Lung (tissue), 12 donors: ENCODE results near the gene FBXO17. TPM values are rescaled to one million over a fixed set of nuclear protein-coding genes. Genes with fewer than 3 reads are reported as not detected.

Source experiments
- ATAC-seq: fragments of 200-7000 bp; cut with Tn5 transposase; one replicate; pipeline ENCODE4 v1.9.1; 2020; ENCODE audit warnings: moderate number of reproducible peaks; ENCODE audit not compliant: insufficient read depth, low FRiP score
- DNase-seq, 3 donors: peaks; one replicate each; pipeline ENCODE4 v3.0.0-alpha.2; 2013 to 2017
- H3K27ac ChIP-seq, 2 donors: one replicate each; pipeline ENCODE4 v1.5.1; 2013; ENCODE audit warnings: mild to moderate bottlenecking in 2 of 2, moderate library complexity in 2 of 2, control low read depth in 1 of 2, inconsistent platforms in 1 of 2, low read depth in 1 of 2, low read length in 1 of 2
- H3K27me3 ChIP-seq, 3 donors: one replicate each; pipeline ENCODE4 v1.5.1; 2013; ENCODE audit warnings: low read length in 2 of 3; ENCODE audit not compliant: control insufficient read depth in 3 of 3, insufficient read depth in 3 of 3
- H3K36me3 ChIP-seq, 4 donors: one replicate each; pipeline ENCODE4 v1.5.1; 2013; ENCODE audit warnings: low read length in 4 of 4, mild to moderate bottlenecking in 1 of 4, moderate library complexity in 1 of 4; ENCODE audit not compliant: control insufficient read depth in 4 of 4, insufficient read depth in 4 of 4
- H3K4me1 ChIP-seq, 5 donors: one replicate each; pipeline ENCODE4 v1.5.1; 2013; ENCODE audit warnings: low read length in 5 of 5, mild to moderate bottlenecking in 2 of 5, moderate library complexity in 1 of 5; ENCODE audit not compliant: control insufficient read depth in 5 of 5, insufficient read depth in 5 of 5
- H3K4me3 ChIP-seq: one replicate; pipeline ENCODE4 v1.5.1; 2013; ENCODE audit warnings: mild to moderate bottlenecking, control low read depth, moderate library complexity
- H3K9ac ChIP-seq, 2 donors: one replicate each; pipeline ENCODE4 v1.5.1; 2013; ENCODE audit warnings: low read length in 2 of 2, control low read depth in 1 of 2; ENCODE audit not compliant: insufficient read depth in 1 of 2
- H3K9me3 ChIP-seq, 4 donors: one replicate each; pipeline ENCODE4 v1.5.1; 2013; ENCODE audit warnings: low read length in 3 of 4, mild to moderate bottlenecking in 1 of 4, moderate library complexity in 1 of 4; ENCODE audit not compliant: control insufficient read depth in 4 of 4, insufficient read depth in 3 of 4
- WGBS, 2 donors: extraction: QIAGEN DNeasy Blood & Tissue Kit; methylation state at CpG; one replicate each; pipeline ENCODE4 v1.1.7; 2013; 5-methylcytosine and 5-hydroxymethylcytosine counted together
- polyA plus RNA-seq, 2 donors: library from polyadenylated mRNA; stranded (reverse); fragments of 200-250 nt; gene quantifications; one replicate each; pipeline ENCODE4 v1.2.1, GENCODE V29; 2013
- total RNA-seq, 2 donors: library from RNA; depleted of rRNA in 1 of 2; stranded (reverse); fragments of >200 nt in 1 of 2; gene quantifications; one replicate each; pipeline ENCODE4 v1.2.1, GENCODE V29; 2014 to 2021
- TF ChIP-seq, protein P1 (sequence below): IDR thresholded peaks from 2 replicates; pipeline ENCODE4 v1.5.1; 2012; ENCODE audit warnings: mild to moderate bottlenecking; ENCODE audit errors: control extremely low read depth, extremely low read depth
- donor health status: control.
- donor health status: control.
- donor health status: Bipolar disorder and iron deficiency.
- donor health status: healthy.
- donor health status: DM: yes; HTN: yes; CAD: no.

FBXO17 gene
- total and polyA plus RNA-seq, 4 donors, result 5.1 to 18.8 (median 8.9) TPM

- TF ChIP-seq, protein P1, sequence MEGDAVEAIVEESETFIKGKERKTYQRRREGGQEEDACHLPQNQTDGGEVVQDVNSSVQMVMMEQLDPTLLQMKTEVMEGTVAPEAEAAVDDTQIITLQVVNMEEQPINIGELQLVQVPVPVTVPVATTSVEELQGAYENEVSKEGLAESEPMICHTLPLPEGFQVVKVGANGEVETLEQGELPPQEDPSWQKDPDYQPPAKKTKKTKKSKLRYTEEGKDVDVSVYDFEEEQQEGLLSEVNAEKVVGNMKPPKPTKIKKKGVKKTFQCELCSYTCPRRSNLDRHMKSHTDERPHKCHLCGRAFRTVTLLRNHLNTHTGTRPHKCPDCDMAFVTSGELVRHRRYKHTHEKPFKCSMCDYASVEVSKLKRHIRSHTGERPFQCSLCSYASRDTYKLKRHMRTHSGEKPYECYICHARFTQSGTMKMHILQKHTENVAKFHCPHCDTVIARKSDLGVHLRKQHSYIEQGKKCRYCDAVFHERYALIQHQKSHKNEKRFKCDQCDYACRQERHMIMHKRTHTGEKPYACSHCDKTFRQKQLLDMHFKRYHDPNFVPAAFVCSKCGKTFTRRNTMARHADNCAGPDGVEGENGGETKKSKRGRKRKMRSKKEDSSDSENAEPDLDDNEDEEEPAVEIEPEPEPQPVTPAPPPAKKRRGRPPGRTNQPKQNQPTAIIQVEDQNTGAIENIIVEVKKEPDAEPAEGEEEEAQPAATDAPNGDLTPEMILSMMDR, result no peak
- WGBS, 2 donors, result 96 to 97% methylated on average over 4 of the region's 4 CpGs
- H3K9ac ChIP-seq, result no peak overlapping the region
- H3K27ac ChIP-seq, result no peak overlapping the region
- H3K27me3 ChIP-seq, result no peaks in the 10 kb centered on the region
- DNase-seq (no peak), ATAC-seq (no peak)
- peaks cover 0 to 6% (median 0%) of the 10 kb centered on the region in 5 donors for H3K4me1 ChIP-seq
- peaks cover 0 to 35% (median 2%) of the 10 kb centered on the region in 4 donors for H3K36me3 ChIP-seq
- H3K9me3 ChIP-seq, result peaks cover 0 to 2% (median 0%) of the 10 kb centered on the region in 4 donors
- H3K4me3 ChIP-seq, result no peak overlapping the region
Measured at GRCh38 chr19:38905620-38906019, 69.9 kb downstream of the FBXO17 start.

- no peak overlapping the region for H3K4me3 ChIP-seq
- H3K4me1 ChIP-seq, result peaks cover 0 to 10% (median 0%) of the 10 kb centered on the region in 5 donors
- no peak overlapping the region for H3K27ac ChIP-seq
- no peak for DNase-seq
- H3K36me3 ChIP-seq, result peaks cover 0 to 35% (median 2%) of the 10 kb centered on the region in 4 donors
- 89 to 91% methylated on average over 35 of the region's 35 CpGs for WGBS, 2 donors
- peaks cover 0 to 2% (median 0%) of the 10 kb centered on the region in 4 donors for H3K9me3 ChIP-seq
- no peak for ATAC-seq
- H3K9ac ChIP-seq, result no peak overlapping the region
- TF ChIP-seq, protein P1, result no peak
- no peaks in the 10 kb centered on the region for H3K27me3 ChIP-seq
Measured at GRCh38 chr19:38904581-38905539, 70.7 kb downstream of the FBXO17 start.

- no peak for DNase-seq
- Histone ChIP-seq H3K9ac (no peak overlapping the region), H3K4me3 (no peak overlapping the region), H3K4me1 (peaks cover 0 to 18% (median 9%) of the 10 kb centered on the region in 5 donors), H3K27ac (no peak overlapping the region), H3K9me3 (peaks cover 0 to 2% (median 0%) of the 10 kb centered on the region in 4 donors), H3K36me3 (peaks cover 0 to 14% (median 2%) of the 10 kb centered on the region in 4 donors), H3K27me3 (no peaks in the 10 kb centered on the region)
- ATAC-seq, result no peak
- TF ChIP-seq, protein P1, result no peak
- 99 to 100% methylated on average over 1 of the region's 1 CpG for WGBS, 2 donors
Measured at GRCh38 chr19:38901683-38902082, 73.9 kb downstream of the FBXO17 start.
